Activated naive CD4-positive, alpha-beta T cell treated with anti-CD3 and anti-CD28 coated beads, Interleukin-2, amount 50 U/mL, for 16 hours (primary cell): Measurements from ENCODE around the gene ELMOD3.
A peak's percentile ranks its signal among the peaks of the same experiment; 100 is the strongest.
"Not testable (repeated sequence)": the region's sequence is repeated elsewhere in the genome, so short reads cannot be mapped to it uniquely, and the experiment has no call there.

Experiments
- DNase-seq: peaks from one replicate; pipeline ENCODE4 v3.0.0-alpha.2; 2020

ELMOD3 gene

DNA sequence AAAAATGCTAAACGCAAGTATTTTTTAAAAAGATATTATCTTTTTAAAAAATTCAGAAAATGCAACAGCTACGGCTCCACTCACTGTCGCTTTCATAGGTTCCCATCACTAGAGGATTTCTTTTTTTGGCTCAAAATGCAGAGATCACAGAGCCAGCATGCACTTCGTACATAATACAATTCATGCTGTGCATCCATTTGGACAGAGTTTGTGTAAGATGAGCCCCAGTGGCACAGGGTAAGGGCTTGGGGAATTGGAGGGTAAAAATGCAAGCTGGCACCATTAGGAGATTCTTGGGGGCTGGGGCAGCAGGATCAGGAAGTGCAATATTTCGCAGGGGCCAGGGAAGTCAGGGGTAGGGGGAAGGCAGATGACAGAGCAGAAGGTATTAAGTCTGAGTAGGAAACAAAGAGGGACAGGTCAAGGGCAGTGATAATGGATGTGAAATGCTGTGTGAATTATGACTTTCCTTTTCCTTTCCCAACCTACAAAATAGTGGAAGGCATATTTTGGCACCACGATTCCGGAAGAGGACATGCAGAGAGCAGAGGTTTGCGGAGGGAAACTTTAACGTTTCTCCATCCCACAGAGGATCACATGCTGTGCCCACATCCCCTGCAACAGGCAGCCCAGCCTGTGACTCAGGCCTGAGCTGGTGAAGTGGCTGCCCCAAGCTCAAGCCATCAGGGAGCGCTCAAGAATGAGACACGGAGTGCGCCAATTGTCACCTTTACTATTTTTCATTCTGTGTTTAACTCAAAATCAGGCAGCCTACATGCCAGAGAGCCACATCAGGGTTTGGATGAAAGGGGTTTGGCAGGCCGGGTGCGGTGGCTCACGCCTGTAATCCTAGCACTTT lies 50.9 kb downstream of the ELMOD3 start:
- DNase-seq = peak; percentile 55

DNA sequence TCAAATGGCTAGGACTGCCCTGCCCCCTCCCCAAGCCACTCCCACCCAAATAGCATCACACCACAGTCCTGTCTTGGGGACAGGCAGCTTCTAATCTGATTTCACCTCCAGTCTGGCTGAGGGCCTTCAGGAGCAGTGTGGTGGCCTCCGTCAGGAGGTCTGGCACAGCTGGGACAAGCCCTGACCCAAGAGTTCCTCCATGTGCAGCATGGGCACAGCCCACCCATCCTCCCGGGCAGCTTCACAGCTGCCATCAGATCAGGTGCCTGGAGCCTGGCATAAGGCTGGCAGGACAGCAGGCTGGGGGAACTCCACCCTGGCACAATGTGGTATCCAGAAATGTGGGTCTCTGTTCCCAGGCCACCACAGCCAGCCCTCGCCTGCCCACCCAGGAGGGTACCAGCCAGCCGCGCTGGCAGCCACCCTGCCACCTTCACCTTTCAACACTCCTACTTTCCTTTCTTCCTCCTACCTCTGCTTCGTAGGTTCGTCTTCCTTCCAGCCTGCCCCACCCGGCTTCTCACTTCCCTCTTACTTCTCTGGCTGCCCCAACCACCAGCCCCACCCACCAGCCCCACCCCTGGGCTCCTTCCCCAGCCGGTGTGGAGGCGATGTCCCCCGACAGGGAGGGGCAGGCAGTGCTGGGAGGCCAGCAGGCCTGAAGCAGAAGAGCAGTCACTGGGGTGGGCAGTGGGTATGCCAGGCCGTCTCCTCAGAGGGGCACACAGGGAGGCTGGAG lies 55.4 kb downstream of the ELMOD3 start, which contains the start of gene CAPG:
CAPG (minus strand) TSS at position 522 of the 739 bp plus-strand sequence. CDS start 8,221 bp downstream, outside the sequence.
- no peak for DNase-seq

DNA sequence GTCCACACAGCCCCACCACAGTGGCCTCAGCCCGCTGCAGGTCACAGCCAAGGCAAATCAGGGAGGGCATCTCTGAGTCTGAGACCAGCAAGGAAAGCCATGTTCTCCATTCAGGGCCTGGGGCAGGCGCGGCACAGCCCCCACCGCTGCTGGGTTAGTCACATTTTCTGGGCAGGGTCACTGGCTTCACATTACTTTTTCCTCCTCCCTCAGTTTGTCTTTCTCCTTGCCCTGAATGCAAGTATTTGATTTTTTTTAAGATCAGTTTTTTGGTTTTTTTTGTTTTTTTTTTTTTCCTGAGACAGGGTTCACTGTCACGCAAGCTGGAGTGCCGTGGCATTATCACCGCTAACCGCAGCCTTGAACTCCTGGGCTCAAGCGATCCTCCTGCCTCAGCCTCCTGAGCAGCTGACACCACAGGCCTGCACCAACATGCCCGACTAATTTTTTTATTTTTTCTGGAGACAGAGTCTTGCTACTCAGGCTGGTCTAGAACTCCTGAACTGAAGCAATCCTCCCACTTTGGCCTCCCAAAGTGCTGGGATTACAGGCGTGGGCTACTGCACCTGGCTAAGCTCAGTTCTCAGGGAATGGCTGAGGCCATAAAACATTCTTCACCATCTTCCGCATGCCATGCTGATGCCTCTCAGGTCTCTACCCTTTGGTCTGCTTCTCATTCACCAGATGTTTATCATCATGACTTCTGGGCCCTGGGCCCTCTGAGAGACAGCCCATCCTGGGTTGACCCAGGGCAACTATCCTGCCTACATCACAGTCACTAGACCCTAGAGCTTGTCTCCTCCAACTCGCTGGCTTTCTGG lies 56.2 kb downstream of the ELMOD3 start:
- no peak for DNase-seq

DNA sequence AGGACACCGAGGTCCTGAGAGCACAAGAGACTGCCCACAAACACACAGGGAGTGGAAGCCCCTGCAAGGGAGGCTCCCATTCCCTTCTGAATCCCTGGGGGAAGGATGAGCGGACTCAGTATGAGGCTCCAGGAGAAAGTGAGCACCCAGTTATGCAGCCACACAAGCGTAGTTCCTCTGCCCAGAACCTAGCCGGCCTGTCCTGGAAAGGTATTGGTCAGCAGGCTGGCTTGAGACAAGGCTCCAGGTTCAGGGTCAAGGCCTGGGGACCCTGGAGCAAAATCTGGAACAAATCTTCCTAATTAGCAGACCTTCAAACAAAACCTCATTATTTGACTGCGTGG lies 56.8 kb downstream of the ELMOD3 start:
- no peak for DNase-seq

DNA sequence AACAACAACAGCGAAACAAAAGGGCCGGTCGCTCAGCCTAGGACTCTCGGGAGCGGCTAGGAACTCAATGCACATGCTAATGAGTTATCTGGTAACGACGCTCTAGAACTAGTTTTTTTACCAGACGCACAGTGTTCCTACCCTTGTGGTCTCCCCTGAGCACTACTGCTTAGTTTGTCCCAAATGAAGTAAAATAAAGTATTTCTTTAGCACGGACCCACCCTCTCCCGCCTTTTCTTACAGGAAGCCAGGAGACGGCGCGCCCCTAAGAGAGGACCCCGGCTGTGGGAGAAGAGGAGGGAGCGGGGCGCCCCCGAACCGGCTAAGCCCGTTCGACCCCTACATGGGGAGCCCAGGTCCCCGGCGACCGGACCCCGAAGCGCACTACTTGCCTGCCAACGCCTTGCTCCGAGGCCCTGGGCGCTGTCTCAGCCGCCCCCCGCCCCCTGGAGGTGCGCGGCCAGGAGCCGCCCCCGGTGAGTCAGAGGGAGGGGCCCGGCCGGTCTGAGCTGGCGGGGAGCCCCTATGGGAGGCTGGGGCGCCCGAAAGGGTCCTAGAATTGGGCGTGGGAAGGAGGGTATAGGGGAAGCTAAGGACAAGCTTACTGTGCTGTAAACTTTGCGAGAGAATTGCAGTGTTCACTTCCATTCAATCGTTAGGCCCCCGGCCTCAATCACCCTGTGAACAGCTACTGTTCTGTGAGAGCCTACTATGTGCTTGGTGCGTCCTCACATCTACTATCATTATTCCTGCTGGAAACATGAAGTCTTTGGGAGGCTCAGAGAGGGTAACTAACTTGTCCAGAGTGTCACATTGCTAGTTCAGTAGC lies 59.2 kb downstream of the ELMOD3 start:
- peak; percentile 58 for DNase-seq

DNA sequence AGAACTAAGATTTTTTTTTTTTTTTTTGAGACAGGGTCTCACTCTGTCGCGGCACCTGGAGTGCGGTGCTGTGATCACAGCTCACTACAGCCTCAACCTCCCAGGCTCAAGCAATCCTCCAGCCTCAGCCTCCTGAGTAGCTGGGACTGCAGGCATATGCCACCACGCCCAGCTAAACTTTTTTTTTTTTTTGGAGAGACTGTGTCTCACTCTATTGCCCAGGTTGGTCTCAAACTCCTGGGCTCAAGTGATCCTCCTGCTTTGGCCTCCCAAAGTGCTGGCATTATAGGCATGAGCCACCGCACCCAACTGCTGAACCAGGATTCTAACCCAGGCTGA lies 59.8 kb downstream of the ELMOD3 start:
- not testable (repeated sequence) for DNase-seq

DNA sequence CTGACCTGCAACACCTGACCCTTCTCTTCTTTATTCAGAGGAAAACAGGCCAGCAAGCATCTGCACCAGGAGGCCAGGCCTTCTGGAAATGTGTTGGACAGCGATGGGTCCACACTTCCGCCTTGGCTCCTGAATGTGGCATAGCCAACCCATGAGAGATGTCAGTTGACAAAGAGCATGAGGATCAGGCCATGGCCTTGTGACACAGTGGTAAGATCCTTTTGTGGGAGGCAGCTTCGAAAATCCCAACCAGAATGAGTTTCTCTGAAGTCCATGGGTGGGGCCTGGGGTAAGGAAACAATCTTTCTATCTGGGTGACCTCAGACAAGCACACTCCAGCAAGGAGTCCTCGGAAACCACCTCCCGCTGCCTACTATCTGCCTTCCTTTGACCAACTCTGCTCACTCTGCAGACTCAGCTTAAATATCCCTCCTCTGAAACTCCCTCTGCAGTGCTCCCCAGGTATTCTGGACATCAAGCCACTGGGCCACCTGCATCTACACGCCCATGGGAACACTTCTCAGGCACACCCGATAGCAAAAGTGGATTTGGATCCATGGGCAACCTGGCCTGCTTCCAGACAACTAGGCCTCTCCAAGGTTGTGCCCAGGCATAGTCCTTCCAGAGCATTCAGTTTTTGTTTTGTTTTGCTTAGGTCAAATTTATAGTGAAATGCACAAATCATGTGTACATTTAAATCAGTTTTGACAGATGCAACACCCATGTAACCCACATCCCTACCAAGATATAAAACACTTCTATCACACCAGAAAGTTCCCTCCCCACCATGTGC lies 60.4 kb downstream of the ELMOD3 start:
- DNase-seq = no peak

DNA sequence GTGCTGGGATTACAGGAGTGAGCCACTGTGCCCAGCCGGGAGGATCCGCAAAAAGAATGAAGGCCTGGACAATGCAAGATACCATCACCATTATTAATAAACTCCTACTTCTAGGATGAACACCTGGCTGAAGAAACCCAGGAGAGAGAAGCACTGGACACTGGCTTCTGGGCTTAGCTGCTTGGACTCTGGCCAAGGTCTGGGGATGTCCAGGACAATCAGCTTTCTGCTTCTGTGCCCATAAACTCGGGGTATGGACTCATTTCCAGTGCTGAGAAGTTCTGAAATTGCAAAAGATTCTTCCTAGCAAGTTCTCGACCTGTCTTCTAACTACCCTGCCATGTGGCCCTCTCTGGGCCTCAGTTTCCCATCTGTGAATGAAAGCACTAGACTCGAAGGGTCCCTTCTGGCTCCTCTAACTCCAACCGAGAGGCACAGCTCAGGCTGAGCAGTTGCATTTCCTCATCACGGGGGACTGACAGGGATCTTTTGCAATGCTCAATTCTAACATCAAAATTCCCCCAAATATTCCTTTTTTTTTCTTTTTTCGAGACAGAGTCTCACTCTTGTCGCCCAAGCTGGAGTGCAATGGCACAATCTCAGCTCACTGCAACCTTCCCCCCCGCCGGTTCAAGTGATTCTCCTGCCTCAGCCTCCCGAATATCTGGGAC lies 61.5 kb downstream of the ELMOD3 start:
- no peak for DNase-seq

DNA sequence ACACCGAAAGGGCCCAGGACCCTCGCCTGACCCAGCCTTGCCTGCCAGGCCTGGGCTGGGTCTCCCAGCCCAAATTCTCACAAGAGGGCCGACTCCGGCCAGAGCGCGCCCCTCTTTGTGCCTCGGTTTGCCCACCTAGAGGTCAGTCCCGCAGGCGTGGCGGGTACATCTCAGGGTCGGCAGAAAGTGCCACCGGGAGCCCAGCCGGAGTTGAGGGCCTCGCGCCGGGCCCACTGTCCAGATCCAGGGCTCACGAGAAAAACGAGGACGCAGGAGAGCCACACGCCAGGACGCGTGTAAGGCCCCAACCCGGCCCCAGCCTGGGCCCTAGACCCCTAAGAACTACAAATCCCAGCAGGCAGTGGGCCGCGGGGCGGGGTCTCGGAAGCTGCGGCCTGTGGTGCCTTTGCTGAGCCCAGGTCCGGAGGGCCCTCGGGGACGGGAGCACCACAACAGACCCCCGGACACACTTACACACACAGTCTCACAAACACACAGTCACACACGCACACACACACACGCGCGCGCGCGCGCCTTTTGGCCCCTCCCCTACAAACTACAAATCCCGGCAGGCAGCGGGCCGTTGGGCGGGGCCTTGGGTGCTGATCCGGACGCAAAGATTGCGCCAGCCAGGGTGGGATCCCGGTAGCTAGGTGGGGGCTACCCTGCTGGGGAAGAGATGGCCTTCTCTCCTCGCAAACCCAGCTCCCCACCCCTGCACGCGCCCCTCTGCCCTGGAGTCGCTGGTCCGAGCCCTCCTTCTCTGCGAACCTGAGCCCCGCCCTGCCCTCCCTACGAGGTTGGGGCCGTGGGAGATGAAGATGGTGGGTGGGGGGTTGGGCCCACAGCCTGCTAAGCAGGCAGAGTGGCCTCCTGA lies 63.8 kb downstream of the ELMOD3 start, which contains the start of gene SH2D6:
SH2D6 (plus strand) TSS at position 583 of the 877 bp plus-strand sequence. CDS start 10,752 bp downstream, outside the sequence.
- peak; percentile 88 for DNase-seq

DNA sequence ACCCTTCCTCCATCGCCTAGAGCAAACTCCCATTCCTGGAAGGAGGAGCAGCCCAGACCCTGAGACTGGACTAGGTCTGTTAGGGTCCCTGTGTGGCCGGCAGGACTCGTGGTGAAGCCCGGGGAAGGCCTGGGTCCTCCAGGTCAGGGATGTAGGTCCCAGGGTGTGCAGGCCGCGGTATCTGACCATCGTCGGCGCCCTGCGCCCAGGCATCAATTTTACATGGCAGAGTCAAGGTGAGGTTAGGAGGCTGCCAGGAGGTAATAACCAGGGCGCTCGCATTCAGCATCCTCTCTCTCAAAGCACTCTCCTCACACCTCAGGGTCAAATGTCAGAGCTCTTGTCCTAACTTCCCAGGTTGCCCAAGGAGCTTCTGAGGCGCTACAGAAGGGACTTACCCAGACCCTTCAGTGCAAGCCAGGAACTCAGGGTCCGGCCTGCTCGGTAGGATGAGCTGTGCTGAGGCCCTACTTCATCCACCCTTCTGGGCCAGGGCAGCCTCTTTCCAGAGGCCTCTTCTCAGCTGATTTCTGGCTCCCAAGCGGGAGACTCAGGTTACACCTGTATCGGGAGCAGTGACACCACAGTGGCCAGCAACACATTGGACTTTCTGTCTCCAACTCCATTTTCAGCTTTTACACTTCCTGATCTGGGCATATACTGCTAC lies 64.6 kb downstream of the ELMOD3 start:
- no peak for DNase-seq

DNA sequence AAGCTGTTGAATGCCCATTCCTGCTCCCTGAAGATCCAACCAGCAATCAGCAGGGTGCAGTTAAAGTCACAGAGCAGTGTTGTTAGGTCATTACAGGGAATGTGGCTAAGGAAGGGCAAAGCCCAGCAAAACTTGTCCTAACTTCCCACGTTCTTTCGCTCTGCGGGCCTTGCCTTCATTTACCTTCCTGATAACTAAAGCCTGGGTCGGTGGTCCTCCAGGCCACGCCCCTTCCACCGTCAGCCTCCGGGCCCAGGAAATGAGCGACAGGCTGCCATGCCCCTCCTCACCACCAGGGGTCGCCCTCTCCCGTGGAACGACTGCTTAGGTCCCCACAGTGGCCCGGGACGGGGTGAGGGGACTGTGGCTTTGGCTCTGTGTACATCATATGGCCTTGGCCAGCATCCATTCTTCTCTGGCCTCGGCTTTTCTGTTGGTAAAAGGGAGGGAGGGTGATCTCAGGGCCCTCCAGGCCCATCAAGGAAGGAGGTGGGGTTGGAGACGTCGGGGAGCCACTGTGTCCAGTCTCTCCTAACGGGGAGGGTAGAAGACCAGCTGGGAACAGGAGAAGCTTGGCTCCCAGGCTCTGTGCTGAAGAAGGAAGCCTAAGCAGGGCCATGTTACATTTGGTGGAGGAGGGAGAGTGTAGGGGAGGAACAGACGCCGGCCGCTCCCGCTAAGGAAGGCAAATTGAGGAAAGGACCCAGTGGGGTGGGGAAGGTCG lies 66.1 kb downstream of the ELMOD3 start:
- peak; percentile 90 for DNase-seq

DNA sequence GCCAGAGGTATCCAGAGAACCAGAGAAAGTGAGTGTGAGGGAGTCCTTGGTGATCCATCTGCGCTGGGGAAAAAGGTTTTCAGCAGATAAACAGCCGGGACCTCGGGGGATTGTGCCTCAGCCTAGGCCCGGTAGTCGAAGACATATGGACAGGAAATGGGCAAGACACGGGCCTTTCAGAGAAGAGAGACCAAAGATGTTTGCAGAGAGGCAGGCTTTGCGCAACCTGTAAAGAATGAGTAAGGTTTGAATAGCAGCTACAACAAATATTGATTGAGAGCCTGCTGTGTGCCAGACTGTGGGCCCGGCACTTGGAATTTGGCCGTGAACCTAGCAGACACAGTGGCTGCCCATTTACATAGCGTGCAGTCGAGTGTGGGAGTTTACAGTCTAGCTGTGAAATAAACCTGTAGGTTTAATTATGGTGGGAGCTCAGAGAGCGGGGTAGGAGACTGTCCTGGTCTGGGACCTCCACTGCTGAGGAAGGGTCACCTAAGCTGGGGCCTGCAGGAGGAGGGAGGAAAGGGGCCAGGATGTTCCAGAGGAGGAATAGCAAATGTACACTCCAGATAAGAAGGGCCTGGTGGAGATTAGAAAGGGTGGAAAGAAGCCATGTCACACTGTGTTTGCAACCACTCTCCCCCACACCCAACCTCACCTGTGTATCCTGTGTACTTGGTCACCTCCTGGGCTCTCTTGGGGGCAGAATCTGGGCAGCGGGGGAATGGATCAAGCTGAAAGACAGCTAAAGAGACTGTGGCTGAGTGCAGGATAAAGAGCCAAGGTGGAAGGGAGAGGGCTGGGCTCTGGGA lies 66.9 kb downstream of the ELMOD3 start:
- DNase-seq = no peak

DNA sequence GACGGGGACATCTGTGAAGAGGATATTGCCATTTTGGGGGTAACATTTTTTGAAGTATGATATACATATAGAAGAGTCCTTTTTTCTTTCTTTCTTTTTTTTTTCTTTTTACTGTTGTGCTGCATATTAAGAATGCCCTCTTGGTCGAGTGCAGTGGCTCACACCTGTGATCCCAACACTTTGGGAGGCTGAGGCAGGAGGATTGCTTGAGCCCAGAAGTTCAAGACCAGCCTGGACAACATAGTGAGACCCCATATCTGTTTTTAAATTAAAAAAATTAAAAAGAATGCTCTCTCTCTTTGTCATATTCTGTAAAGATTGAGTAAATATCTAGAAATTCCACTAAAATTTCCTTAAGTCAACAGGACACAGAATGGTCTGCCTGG lies 67.5 kb downstream of the ELMOD3 start:
- DNase-seq = no peak

DNA sequence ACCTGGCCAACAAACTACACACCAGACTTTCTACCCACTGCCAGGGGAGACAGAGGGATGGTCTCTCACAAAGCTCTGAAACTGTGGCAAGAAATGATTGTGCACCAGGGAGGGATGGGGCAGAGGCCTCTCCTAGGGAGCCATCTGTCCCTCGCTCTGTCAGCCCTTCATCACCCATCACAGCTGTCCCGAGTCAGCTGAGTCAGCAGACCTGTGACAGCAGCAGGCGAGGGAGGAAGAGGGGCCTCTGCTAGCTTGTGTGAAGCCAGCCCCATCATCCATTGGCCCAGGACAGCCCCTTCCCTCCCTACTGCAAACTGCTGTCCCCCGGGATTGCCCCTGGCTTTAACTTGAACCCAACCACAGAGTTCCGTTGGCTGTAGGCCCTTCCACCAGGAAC lies 69.0 kb downstream of the ELMOD3 start:
- DNase-seq = no peak

DNA sequence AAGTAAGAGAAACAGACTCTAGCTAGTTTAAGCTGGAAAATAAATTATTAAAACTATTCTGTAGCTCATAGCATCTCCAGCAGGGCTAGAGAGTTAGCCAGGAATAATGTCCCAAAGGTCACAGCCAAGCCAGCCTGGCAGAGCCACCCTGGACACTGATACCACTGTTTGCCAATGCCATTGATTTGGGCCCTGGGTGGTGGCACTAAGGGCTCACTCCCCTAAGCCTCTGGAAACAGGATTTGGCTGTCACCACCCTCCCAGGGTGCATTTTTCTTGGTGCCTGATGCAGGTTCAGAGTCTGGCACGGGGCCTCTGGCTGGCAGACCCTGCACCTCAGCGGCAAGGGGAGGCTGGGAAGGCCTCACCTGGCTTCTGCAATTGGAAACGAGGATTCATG lies 71.0 kb downstream of the ELMOD3 start:
- DNase-seq = no peak

DNA sequence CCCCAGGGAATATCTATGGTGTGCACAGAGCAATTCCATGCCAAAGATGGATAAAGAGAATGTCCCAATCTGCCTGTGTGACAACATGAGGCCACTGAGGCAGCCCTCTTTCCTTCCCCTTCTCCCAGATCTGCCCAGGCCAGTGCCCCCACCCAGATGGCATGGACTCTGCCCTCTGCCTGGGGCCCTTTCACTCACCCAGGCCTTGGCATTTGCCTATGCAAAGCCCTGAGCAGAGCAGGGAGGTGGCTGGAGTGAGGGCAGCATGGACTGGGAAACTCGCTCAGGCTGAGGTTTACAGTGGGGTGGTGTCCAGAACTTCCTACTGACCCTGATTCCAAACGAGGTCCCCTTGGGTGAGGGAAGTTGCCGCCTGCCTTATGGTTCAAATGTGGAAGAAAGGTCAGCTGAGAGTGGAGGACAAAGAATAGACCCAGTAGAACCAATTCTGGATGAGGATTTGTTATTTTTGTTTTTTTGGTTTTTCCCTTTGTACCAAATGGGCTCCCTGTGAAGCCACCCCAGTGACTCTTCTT lies 72.8 kb downstream of the ELMOD3 start:
- no peak for DNase-seq

DNA sequence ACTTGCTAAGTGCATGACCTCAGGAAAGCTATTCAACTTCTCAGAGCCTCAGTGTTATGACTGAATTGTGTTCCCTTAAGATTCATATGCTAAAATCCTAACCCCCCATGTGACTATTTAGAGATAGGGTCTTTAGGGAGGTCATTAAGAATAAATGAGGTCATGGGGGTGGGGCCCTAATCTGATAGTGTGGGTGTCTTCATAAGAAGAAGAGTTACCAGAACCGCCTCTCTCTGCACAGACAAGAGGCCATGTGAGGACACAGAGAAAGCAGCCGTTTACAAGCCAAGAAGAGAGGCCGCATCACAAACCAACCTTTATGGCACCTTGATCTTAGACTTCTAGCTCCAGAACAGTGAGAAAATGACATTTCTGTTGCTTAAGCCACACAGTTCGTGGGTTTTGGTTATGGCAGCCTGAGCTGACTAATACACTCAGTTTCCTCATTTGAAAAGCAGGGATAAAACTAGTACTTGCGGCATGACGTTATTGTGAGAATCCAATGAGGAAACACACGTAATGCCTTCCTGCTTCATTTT lies 73.8 kb downstream of the ELMOD3 start:
- DNase-seq = no peak
